SW480 (cell line): ENCODE data around the gene ELOVL7.
"Not testable (repeated sequence)": the region's sequence is repeated elsewhere in the genome, so short reads cannot be mapped to it uniquely, and the experiment has no call there.

ENCODE experiments used
- DNase-seq: peaks from one replicate; pipeline ENCODE4 v3.0.0-alpha.2; 2016; ENCODE audit warnings: low spot score

ELOVL7 gene

GRCh38 chr5:60830581-60831127 is 13.4 kb downstream of the ELOVL7 start:
- no peak for DNase-seq

DNA sequence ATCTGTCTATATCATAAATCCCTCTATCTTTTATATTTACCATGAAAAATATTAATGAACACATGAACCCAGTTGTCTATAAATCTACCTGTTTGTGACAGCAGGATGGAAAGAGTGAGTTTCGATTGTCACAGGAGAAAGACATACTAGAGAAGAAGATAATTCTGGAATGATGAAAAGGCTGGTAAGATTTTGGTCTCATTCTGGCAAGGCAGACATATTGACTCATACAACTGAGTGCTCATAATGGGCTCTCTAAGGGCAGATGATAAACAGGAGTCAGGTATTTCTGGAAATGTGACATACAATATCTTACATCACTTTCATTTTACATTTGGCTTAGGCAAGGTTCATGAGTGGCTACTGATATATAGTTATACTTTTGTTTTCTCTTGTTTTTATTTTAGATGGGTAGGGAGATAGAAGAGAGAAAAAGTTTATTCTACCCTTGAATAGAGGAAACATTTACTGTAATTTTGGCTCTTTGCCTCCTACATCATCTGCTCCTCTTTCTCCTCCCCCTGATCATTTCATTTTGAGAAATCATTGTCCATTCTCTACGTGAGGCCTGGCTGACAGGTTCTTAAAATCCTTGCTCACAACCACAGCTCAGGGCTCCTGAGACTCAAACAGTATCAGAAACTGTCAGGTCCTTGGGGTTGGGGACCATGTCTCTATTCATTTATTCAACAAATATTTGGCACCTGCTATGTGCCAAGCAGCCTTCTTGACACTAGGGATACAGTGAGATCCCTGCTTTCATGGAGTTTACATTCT is 14.4 kb downstream of the ELOVL7 start:
- no peak for DNase-seq

GRCh38 chr5:60827201-60827600 is 16.9 kb downstream of the ELOVL7 start:
- DNase-seq = no peak

DNA sequence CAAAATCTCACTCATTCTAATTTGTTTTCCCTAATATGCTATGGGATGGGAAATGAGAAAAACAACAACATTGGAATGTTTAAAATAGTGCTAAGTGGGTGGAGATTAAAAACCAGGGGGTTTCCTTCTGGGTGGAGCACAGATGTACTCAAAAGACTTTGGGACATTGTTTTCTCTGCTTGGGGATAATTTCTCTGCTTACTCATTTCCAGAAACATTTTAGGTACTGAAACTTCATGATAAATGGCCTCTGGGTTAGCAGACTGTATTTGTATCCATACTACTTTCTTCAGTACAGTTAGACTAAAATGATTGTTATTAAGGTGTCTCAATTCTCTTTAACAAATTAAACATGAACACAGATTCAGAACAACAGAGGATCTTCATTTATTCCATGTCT is 17.4 kb downstream of the ELOVL7 start:
- DNase-seq = no peak

DNA sequence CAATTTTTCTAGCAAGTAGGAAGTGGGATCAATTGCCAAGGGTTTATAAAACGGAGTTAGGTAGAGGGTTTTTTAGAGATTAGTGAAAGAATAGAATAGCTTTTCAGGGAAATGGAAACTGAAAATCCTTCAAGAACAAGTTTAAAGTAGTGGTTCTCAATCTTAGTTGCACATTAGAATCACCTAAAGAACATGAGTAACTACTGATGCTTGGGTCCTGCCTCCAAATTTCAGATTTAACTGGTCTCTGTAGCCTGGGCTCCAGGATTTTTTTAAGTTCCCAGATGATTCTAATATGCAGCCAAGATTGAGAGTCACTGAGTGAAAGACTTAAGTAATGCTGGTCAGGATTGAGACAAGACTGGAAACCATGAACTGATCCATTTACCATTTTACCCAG is 20.5 kb downstream of the ELOVL7 start:
- no peak for DNase-seq

- no peak for DNase-seq
These were observed 21.8 kb downstream of the ELOVL7 start for GRCh38 chr5:60822285-60822556.

GRCh38 chr5:60821488-60822284 is 22.4 kb downstream of the ELOVL7 start:
- DNase-seq = no peak

DNA sequence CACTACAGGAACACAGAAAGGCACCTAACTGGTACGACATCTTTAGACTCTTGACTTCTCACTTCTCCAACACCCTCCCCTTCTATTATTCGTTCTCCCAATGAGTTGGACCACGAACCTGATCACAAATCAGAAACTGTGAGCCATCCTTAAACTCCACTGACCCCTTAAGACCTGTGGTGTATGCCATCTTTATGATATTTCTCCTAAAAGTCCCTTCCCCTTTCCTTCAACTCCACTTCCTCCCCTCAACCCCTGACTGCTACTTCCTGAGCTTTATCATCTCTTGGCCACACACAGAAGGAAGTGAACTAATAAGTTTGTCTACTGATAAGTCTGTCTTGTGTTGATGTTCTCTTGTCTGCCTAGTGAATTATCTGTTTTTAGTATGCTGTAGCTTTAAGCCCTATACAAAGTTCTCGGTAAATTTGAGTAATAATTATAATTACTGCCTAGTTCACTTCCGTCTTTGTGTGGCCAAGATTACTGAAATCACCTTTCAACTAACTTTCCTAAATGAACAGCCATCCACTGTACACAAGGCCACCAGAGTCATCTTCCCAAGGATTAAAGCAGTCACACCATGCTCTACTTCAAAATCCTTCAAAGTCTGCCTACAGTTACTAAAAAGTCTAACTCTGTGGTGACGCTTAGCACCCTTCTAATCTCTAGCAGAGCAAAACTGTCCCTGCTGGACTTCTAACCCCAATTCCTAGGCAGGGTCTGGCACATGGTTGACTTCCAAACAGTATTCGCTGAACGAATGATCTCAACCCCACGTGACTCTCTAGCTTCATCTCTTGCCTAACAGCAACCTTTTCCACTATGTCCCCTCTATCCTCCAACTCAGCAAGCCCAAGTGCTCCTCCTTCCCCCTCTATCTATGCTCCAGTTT is 23.2 kb downstream of the ELOVL7 start:
- DNase-seq = no peak

DNA sequence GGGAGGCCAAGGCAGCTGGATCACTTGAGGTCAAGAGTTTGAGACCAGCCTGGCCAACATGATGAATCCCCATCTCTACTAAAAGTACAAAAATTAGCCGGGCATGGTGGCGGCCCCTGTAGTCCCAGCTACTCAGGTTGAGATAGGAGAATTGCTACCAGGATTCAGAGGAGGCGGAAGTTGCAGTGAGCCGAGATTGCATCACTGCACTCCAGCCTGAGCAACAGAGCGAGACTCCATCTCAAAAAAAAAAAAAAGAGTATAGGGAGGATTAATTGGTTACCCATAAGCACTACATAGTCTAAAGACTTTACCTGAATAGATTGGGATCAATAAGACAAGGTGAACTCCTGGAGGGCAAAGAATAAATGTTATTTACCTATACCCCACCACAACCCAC is 27.9 kb downstream of the ELOVL7 start:
- not testable (repeated sequence) for DNase-seq

DNA sequence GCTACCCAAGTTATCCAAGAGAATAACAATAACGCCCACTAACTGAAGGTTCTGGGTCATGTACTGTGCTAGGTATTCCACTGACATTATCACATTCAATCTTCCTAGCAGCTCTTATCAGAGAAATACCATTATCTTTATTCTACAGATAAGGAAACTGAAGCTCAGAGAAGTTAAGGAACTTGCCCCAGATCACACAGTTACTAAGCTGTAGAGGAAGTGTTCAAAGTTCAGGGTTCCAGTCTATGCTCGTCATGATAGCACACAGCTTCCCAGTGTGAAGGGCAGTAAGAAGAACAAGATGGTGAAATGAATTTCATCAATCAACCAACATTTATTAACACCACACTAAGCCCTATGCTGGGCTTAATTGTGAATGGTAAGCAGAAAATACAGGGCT is 29.6 kb downstream of the ELOVL7 start:
- DNase-seq = no peak

GRCh38 chr5:60812426-60812825 is 31.6 kb downstream of the ELOVL7 start:
- DNase-seq = no peak

DNA sequence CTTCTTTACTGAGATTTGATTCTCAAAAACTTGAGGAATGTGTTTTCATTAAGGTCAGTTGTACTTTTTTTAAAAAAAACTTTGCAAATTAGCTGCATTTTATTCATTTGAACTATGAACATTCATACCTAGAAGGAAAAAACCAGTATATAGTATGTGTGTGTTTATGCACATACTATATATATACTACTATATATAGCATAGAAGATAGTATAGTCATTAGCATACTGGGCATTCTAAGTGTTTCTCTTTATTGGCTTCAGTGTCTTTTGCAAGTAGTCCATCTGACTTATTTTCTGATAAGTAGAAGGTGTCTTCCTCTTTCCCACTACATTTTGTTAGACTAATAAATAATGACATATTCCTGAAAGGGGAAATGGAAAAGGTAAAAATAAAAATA is 33.0 kb downstream of the ELOVL7 start:
- DNase-seq = no peak

DNA sequence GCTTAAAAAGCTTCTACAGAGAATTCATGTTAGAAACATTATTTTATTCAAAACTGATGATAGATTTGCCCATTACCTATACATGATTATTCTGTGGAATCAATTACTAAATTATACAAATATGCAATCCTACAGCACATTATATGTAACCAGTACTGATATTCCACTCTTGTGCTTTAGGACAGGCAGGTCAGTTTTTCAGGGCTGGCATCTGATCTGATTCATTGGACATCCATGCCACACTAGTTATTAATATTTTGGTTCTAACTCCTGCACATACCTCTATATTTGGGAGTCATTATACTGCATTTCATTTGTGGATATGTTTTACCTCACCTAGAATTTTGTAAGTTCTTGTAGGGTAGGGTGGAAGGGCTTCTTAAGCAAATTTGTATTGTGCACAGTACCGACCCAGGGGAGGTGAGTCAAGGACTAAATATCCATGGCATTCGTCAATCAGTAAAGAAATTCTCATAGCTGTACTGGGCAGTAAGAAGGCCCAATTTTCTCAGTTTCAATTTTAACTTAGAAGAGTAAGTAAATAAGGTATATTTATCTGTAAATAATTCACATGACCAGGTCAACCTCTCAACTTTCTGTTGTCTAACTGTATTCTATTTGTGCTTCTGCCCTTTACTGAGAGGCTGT is 33.5 kb downstream of the ELOVL7 start:
- DNase-seq = no peak

DNA sequence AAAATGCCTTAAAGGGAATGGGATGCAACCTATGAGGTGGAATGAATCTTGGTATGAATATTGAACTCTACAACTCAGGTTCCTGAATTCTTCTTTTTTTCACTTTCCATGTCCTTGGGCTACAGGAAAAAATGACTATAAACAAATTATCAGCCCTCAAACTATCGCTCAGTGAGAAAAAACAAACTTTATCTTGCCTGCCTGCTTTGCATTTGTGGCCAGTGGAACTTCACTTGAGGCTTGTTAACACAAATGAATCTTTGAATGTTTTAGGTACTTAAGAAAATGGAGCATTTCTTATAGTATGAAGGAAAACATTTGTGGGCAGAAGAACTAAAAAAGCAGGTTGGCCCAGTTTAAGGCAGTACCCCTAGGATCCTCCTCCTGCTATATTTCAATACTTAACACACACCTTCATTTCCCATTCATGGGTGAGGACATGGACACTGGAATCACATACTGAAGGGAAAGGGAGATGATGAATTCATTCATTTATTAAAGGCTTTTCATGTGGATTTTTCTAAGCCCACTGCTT is 34.1 kb downstream of the ELOVL7 start:
- no peak for DNase-seq

- no peak for DNase-seq
These were observed 37.4 kb downstream of the ELOVL7 start for GRCh38 chr5:60806591-60807243.

DNA sequence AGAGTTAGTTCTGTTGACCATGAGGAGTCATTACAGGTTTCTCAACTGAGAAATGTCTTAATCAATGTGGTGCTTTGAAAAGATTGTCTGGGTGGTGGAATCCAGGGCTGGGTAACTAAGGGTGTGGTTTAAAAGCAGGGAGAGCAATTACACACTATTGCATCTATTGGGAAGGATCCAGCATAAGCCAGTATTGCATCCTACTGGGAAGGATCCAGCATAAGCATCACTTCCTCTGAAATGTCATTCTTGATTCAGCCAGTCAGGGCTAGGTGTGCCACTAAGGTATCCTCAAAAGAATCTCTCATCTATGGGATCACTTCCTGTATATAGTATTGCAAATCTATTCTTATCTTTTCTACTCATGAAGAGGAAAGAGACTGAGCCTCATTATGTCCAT is 38.6 kb downstream of the ELOVL7 start:
- DNase-seq = no peak

GRCh38 chr5:60803712-60804111 is 40.4 kb downstream of the ELOVL7 start:
- no peak for DNase-seq

DNA sequence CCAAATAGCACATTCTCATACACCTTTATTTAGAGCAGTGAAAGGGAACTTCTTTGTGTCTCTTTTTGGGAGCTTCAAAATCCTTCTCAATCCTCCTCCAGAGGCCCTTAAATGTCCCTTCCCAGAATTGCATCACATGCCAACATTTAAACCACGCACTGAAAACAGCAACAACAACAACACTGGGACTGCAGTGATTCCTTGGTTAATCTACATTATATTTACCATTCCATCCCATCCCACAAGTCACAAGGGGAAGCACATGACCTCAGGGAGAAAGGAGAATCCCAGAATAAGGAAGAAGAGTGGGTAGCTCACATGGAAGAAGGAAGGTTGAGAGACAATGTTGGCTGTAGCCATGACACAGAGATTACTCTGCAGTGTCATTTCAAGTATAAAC is 41.1 kb downstream of the ELOVL7 start:
- DNase-seq = no peak

GRCh38 chr5:60802226-60802625 is 41.8 kb downstream of the ELOVL7 start:
- DNase-seq = no peak

DNA sequence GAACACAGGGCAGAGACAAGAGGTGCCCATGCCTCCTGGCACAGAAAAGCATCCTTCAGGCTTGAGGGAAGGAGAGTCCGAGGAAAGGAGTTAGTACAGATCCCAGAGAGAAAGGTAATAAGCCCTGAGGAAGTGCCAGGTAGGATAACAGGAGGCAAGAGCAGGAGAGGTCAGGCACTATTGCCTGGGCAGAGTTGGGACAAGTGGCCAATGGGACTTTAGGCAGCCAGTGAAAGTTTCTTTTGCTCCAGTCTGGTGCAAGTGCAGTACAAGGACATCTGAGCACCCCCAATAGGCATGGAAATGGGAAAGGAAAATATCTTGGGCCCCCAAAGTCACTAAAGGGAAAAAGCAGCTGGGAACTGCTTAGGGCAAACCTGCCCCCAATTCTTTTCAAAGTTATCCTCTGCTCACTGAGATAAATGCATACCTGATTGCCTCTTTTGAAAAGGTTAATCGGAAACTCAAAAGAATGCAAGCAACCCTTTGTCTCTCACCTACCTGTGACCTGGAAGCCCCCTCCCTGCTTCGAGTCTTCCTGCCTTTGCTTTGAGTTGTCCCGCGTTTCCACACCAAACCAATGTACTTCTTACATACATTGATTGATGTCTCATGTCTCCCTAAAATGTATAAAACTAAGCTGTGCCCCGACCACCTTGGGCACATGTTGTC is 46.5 kb downstream of the ELOVL7 start:
- no peak for DNase-seq
